H1 (cell line): ENCODE data around the gene CACNA1A. TPM values are rescaled to one million over a fixed set of nuclear protein-coding genes. Genes with fewer than 3 reads are reported as not detected.

Experiments
- CTCF ChIA-PET: fragments of 300-600 bp; sonication (Branson Sonifier 250); formaldehyde crosslinking; loops from one replicate; lab custom pipeline; 2021; ENCODE audit not compliant: partially characterized antibody; lab: Charles Lee
- POLR2A ChIA-PET: fragments of 300-600 bp; sonication (Branson Sonifier 250); formaldehyde crosslinking; loops from one replicate; lab custom pipeline; 2021; ENCODE audit warnings: inconsistent platforms; ENCODE audit not compliant: partially characterized antibody; lab: Charles Lee
- DNase-seq, 2 experiments: peaks; one replicate each; pipeline versions ENCODE4 v3.0.0 to v3.0.0-alpha.2; 2010 to 2022; ENCODE audit warnings: low spot score in 2 of 2, low read depth in 1 of 2, mixed read lengths in 1 of 2
- FAIRE-seq: peaks from 2 replicates; lab custom pipeline; 2011; peaks lifted over from hg19 to GRCh38; lab: Jason Lieb, UNC
- H2AFZ ChIP-seq: 2 replicates; pipeline ENCODE4 v1.8.1; 2012; ENCODE audit warnings: low read length, inconsistent platforms
- H2AK5ac ChIP-seq: 2 replicates; pipeline ENCODE4 v1.6.1; 2013; ENCODE audit warnings: low read depth, low read length
- H2BK120ac ChIP-seq: replicated peaks from 2 replicates; pipeline ENCODE3; 2013; ENCODE audit warnings: low read depth, low read length, inconsistent platforms
- H2BK12ac ChIP-seq: 2 replicates; pipeline ENCODE4 v1.6.1; 2013; ENCODE audit warnings: low read depth, low read length
- H2BK15ac ChIP-seq: 2 replicates; pipeline ENCODE4 v1.6.1; 2013; ENCODE audit warnings: low read length
- H2BK20ac ChIP-seq: 2 replicates; pipeline ENCODE4 v1.6.1; 2013; ENCODE audit warnings: low read length
- H2BK5ac ChIP-seq: 2 replicates; pipeline ENCODE4 v1.6.1; 2013; ENCODE audit warnings: low read depth, low read length
- H3K14ac ChIP-seq: 2 replicates; pipeline ENCODE4 v1.6.1; 2013; ENCODE audit warnings: inconsistent platforms; ENCODE audit not compliant: insufficient read length
- H3K18ac ChIP-seq: 2 replicates; pipeline ENCODE4 v1.6.1; 2013; ENCODE audit warnings: low read length; ENCODE audit errors: extremely low read depth
- H3K23ac ChIP-seq: 2 replicates; pipeline ENCODE4 v1.6.1; 2013; ENCODE audit warnings: inconsistent platforms; ENCODE audit not compliant: insufficient read length
- H3K23me2 ChIP-seq: 2 replicates; pipeline ENCODE4 v1.6.1; 2013; ENCODE audit warnings: low read depth, low read length
- H3K27ac ChIP-seq: 2 replicates; pipeline ENCODE4 v1.6.1; 2011; ENCODE audit warnings: low read depth, low read length, inconsistent platforms
- H3K27me3 ChIP-seq, 4 experiments: replicated peaks in 1 of 4; 1 replicate in 1 of 4; 2 replicates in 3 of 4; pipeline versions ENCODE4 v1.6.1 to v1.8.1; 2011 to 2013; ENCODE audit warnings: low read length in 3 of 4, mild to moderate bottlenecking in 3 of 4, inconsistent platforms in 2 of 4, mixed read lengths in 2 of 4, moderate library complexity in 1 of 4; ENCODE audit not compliant: control insufficient read depth in 3 of 4, insufficient read depth in 3 of 4; ENCODE audit errors: extremely low read depth in 1 of 4
- H3K36me3 ChIP-seq, 4 experiments: 2 replicates each; pipeline versions ENCODE4 v1.6.1 to v1.8.1; 2011 to 2013; ENCODE audit warnings: mild to moderate bottlenecking in 4 of 4, low read length in 3 of 4, moderate library complexity in 2 of 4, control low read depth in 1 of 4, inconsistent platforms in 1 of 4; ENCODE audit not compliant: insufficient read depth in 4 of 4, control insufficient read depth in 2 of 4
- H3K4ac ChIP-seq: replicated peaks from 2 replicates; pipeline ENCODE3; 2013; ENCODE audit warnings: low read length, low read depth, mixed read lengths, inconsistent platforms; ENCODE audit not compliant: insufficient read length
- H3K4me1 ChIP-seq, 4 experiments: replicated peaks in 1 of 4; 1 replicate in 1 of 4; 2 replicates in 3 of 4; pipeline versions ENCODE4 v1.6.1 to v1.8.1; 2011 to 2013; ENCODE audit warnings: low read length in 3 of 4, inconsistent platforms in 2 of 4, mixed read lengths in 1 of 4; ENCODE audit not compliant: insufficient read depth in 4 of 4, control insufficient read depth in 3 of 4
- H3K4me2 ChIP-seq, 2 experiments: 2 replicates each; pipeline versions ENCODE4 v1.6.1 to v1.8.1; 2011 to 2013; ENCODE audit warnings: low read depth in 2 of 2, low read length in 2 of 2, control low read depth in 1 of 2, inconsistent platforms in 1 of 2, mild to moderate bottlenecking in 1 of 2; ENCODE audit not compliant: insufficient read depth in 1 of 2
- H3K4me3 ChIP-seq, 4 experiments: fragments of 200-600, 300-600 bp in 1 of 4; sonication (generic), shearing (Covaris generic), sonication (Bioruptor Twin) in 1 of 4; 2 replicates each; pipeline versions ENCODE4 v1.5.1 to v1.8.1; 2011 to 2016; ENCODE audit warnings: low read length in 4 of 4, low read depth in 3 of 4, control low read depth in 2 of 4, inconsistent platforms in 2 of 4, mild to moderate bottlenecking in 2 of 4, mixed read lengths in 1 of 4, moderate library complexity in 1 of 4; ENCODE audit not compliant: insufficient read depth in 2 of 4; ENCODE audit errors: extremely low read depth in 1 of 4
- H3K56ac ChIP-seq: replicated peaks from 2 replicates; pipeline ENCODE3; 2013; ENCODE audit warnings: low read depth, mild to moderate bottlenecking, mixed read lengths, low read length, inconsistent platforms; ENCODE audit not compliant: insufficient read length
- H3K79me1 ChIP-seq: 2 replicates; pipeline ENCODE4 v1.6.1; 2013; ENCODE audit warnings: low read depth, low read length, control low read depth
- H3K79me2 ChIP-seq, 2 experiments: 2 replicates each; pipeline versions ENCODE4 v1.6.1 to v1.8.1; 2012 to 2013; ENCODE audit warnings: low read length in 2 of 2, mild to moderate bottlenecking in 2 of 2, inconsistent platforms in 1 of 2; ENCODE audit not compliant: insufficient read depth in 2 of 2, control insufficient read depth in 1 of 2
- H3K9ac ChIP-seq, 4 experiments: replicated peaks in 1 of 4; 1 replicate in 1 of 4; 2 replicates in 3 of 4; pipeline versions ENCODE4 v1.6.1 to v1.8.1; 2011 to 2013; ENCODE audit warnings: low read depth in 3 of 4, low read length in 3 of 4, control low read depth in 2 of 4, mild to moderate bottlenecking in 2 of 4, moderate library complexity in 2 of 4, inconsistent platforms in 1 of 4; ENCODE audit errors: extremely low read depth in 1 of 4
- H3K9me3 ChIP-seq, 2 experiments: 2 replicates each; pipeline versions ENCODE4 v1.6.1 to v1.8.1; 2012 to 2013; ENCODE audit warnings: mild to moderate bottlenecking in 2 of 2, moderate library complexity in 2 of 2, control low read depth in 1 of 2, inconsistent platforms in 1 of 2, low read depth in 1 of 2, low read length in 1 of 2, mixed read lengths in 1 of 2; ENCODE audit not compliant: insufficient read depth in 2 of 2
- H4K20me1 ChIP-seq, 2 experiments: replicated peaks in 1 of 2; 2 replicates each; pipeline versions ENCODE3 to v1.8.1; 2011 to 2013; ENCODE audit warnings: inconsistent platforms in 2 of 2, low read length in 2 of 2, mild to moderate bottlenecking in 1 of 2; ENCODE audit not compliant: insufficient read depth in 2 of 2, control insufficient read depth in 1 of 2
- H4K5ac ChIP-seq: 2 replicates; pipeline ENCODE4 v1.6.1; 2013; ENCODE audit warnings: low read length, low read depth, mixed read lengths, inconsistent platforms; ENCODE audit not compliant: insufficient read length
- H4K8ac ChIP-seq: 2 replicates; pipeline ENCODE4 v1.8.0; 2013; ENCODE audit warnings: mild to moderate bottlenecking, moderate library complexity, low read length, inconsistent platforms; ENCODE audit not compliant: insufficient read depth; ENCODE audit errors: extremely low read depth
- H4K91ac ChIP-seq: replicated peaks from 2 replicates; pipeline ENCODE3; 2013; ENCODE audit warnings: low read length, mixed read lengths, inconsistent platforms; ENCODE audit not compliant: insufficient read length
- BCL11A ChIP-seq, 2 experiments: IDR thresholded peaks; one replicate each; pipeline ENCODE4 v1.6.1; 2011; ENCODE audit warnings: low read depth in 2 of 2, low read length in 2 of 2, mild to moderate bottlenecking in 2 of 2
- CHD2 ChIP-seq: IDR thresholded peaks from 2 replicates; pipeline ENCODE4 v1.6.1; 2012; ENCODE audit warnings: low read length, improper control_type of control experiment
- EZH2 ChIP-seq: fragments of 200-600 bp; sonication (generic); IDR thresholded peaks from 2 replicates; pipeline ENCODE4 v1.7.1; 2012; ENCODE audit warnings: low read depth, mild to moderate bottlenecking, moderate library complexity, low read length, inconsistent platforms; ENCODE audit not compliant: severe bottlenecking
- GTF2F1 ChIP-seq: IDR thresholded peaks from 2 replicates; pipeline ENCODE4 v1.6.1; 2012; ENCODE audit warnings: low read depth, low read length, improper control_type of control experiment, borderline replicate concordance
- POU5F1 ChIP-seq: IDR thresholded peaks from 2 replicates; pipeline ENCODE4 v1.6.1; 2011; ENCODE audit warnings: low read depth, mild to moderate bottlenecking, low read length, moderate library complexity
- SAP30 ChIP-seq: fragments of 300-600 bp; sonication (generic); IDR thresholded peaks from 2 replicates; pipeline ENCODE4 v1.7.1; 2012; ENCODE audit warnings: low read length, moderate library complexity, mild to moderate bottlenecking, inconsistent platforms; ENCODE audit not compliant: insufficient read depth, insufficient replicate concordance
- SP4 ChIP-seq: IDR thresholded peaks from 2 replicates; pipeline ENCODE4 v1.6.1; 2012; ENCODE audit warnings: low read length, inconsistent platforms
- SUZ12 ChIP-seq: fragments of 200-600 bp; sonication (generic); IDR thresholded peaks from 2 replicates; pipeline ENCODE4 v1.6.1; 2012; ENCODE audit warnings: mild to moderate bottlenecking, inconsistent platforms, low read length, moderate library complexity, mixed read lengths
- TBP ChIP-seq: IDR thresholded peaks from 2 replicates; pipeline ENCODE4 v1.6.1; 2011; ENCODE audit warnings: low read depth, low read length, improper control_type of control experiment
- YY1 ChIP-seq: IDR thresholded peaks from 2 replicates; pipeline ENCODE4 v1.6.1; 2011; ENCODE audit warnings: low read depth, mild to moderate bottlenecking, low read length
- WGBS, 2 experiments: shearing (Covaris generic) in 1 of 2; methylation state at CpG; one replicate each; pipeline versions ENCODE4 v1.1.6 to v1.1.7; 2013 to 2015; ENCODE audit warnings: low lambda C conversion rate in 2 of 2, mixed read lengths in 2 of 2, inconsistent platforms in 1 of 2, low coverage in 1 of 2, missing lambda C conversion rate in 1 of 2; ENCODE audit not compliant: insufficient replicate concordance in 2 of 2, insufficient coverage in 1 of 2, insufficient read length in 1 of 2; ENCODE audit errors: extremely low coverage in 1 of 2, missing lambda C conversion rate in 1 of 2; 5-methylcytosine and 5-hydroxymethylcytosine counted together
- polyA plus RNA-seq, 7 experiments: library from polyadenylated mRNA; depleted of rRNA in 3 of 7; stranded (reverse) in 5 of 7; unstranded in 2 of 7; fragments of >200 nt in 5 of 7; fragments of 200-250 nt in 2 of 7; gene quantifications; 1 replicate in 5 of 7; 2 replicates in 1 of 7; 4 replicates in 1 of 7; pipeline versions ENCODE4 v1.2.1 to v1.2.3, GENCODE V29; 2011 to 2013; ENCODE audit warnings: missing spikeins in 2 of 7, mixed read lengths in 2 of 7
- total RNA-seq: library from RNA; stranded (reverse); fragmentation: NEBNext Ultra II Directional; extraction: Animal tissue kit (Norgen Biotek cat#: 25700); gene quantifications from 2 replicates; pipeline ENCODE4 v1.2.1, GENCODE V29; 2021
- TF ChIP-seq, protein P1 (sequence below): IDR thresholded peaks from 2 replicates; pipeline ENCODE4 v1.6.1; 2011; ENCODE audit warnings: low read depth, mild to moderate bottlenecking, low read length; ENCODE audit not compliant: insufficient read depth

The CACNA1A gene
- total and polyA plus RNA-seq, 2 of the 8 experiments (the other 6 are each of a cell fraction or from before 2014, with no cell fraction given): 10.7 to 25.3 TPM

DNA sequence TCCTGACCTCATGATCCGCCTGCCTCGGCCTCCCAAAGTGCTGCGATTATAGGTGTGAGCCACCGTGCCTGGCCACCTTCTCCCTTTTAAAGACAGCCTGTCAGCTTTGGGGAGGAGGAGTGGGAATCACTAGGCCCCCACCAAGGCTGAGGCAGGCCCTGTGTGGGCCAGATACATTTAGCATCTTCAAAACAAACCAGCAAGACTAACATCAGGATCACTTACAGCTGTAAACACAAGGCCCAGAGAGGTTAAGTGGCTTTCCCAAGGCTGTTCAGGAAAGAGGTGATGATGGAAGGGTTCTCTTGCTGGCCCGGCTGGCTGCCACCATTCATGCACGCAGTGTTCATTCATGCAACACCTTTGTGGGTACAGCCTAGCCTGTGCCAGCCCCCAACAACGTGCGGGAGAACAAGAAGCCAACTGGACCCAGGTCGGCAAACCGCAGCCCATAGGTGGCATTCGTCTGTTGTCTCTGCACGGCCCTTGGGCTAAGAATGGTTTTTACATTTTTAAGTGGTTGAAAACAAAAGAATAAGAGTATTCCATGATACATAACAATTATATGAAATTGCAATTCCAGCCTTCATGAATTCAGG, 333.0 kb downstream of the CACNA1A start:
- no peak overlapping the region for H4K8ac ChIP-seq
- no peak overlapping the region for H3K56ac ChIP-seq
- no peak overlapping the region for H4K5ac ChIP-seq
- H3K27me3 ChIP-seq: no peaks in the 10 kb centered on the region
- no peak overlapping the region for H2AFZ ChIP-seq
- no peak overlapping the region for H3K18ac ChIP-seq
- no peaks in the 10 kb centered on the region for H3K79me2 ChIP-seq
- no peak overlapping the region for H2BK15ac ChIP-seq
- H3K4me1 ChIP-seq: peaks cover 0 to 5% (median 1%) of the 10 kb centered on the region in 4 experiments; a peak in 3 of 7 replicates
- no peaks in the 10 kb centered on the region for H3K79me1 ChIP-seq
- H3K27ac ChIP-seq: no peak overlapping the region
- no peak overlapping the region for H3K14ac ChIP-seq
- no peak overlapping the region for H2BK12ac ChIP-seq
- FAIRE-seq (no peak), DNase-seq (no peak)
- CTCF ChIA-PET: interaction anchor here (0.5 to 1.6 kb wide), 4 partner anchors 9 to 22 kb away, joined by 3 to 6 read pairs (median 4); no protein-coding TSS in a partner anchor
- H2AK5ac ChIP-seq: 0 out of 2 replicates have a peak overlapping the region, but pooled peaks have one; percentile 39
- no peak overlapping the region for H2BK5ac ChIP-seq
- H2BK120ac ChIP-seq: no peak overlapping the region
- 90% methylated on average over 12 of the region's 12 CpGs; no CpG with 5 or more reads in 1 of the 2 experiments for whole genome bisulfite sequencing, 2 experiments
- no peak overlapping the region for H3K9ac ChIP-seq
- H3K23me2 ChIP-seq: no peaks in the 10 kb centered on the region
- no peak overlapping the region for H2BK20ac ChIP-seq
- H3K4me3 ChIP-seq: no peak overlapping the region
- no peak overlapping the region for H4K91ac ChIP-seq
- H3K9me3 ChIP-seq: no peaks in the 10 kb centered on the region
- POLR2A ChIA-PET: interaction anchor here (0.8 to 5.5 kb wide), 6 partner anchors 9 to 53 kb away, joined by 3 to 41 read pairs (median 6); no protein-coding TSS in a partner anchor
- H3K36me3 ChIP-seq: no peaks in the 10 kb centered on the region
- H3K23ac ChIP-seq: no peak overlapping the region
- no peaks in the 10 kb centered on the region for H4K20me1 ChIP-seq
- H3K4me2 ChIP-seq: no peak overlapping the region
- no peak overlapping the region for H3K4ac ChIP-seq
- TF ChIP-seq, protein P1, sequence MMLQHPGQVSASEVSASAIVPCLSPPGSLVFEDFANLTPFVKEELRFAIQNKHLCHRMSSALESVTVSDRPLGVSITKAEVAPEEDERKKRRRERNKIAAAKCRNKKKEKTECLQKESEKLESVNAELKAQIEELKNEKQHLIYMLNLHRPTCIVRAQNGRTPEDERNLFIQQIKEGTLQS: no peak
- no peak for TF ChIP-seq GTF2F1
- no peak for TF ChIP-seq CHD2
- TF ChIP-seq TBP: no peak
- TF ChIP-seq SP4: no peak
- TF ChIP-seq SAP30: no peak
- TF ChIP-seq YY1: no peak
- no peak for TF ChIP-seq EZH2
- TF ChIP-seq POU5F1: no peak
- TF ChIP-seq SUZ12: no peak
- TF ChIP-seq BCL11A (IDR thresholded peaks at IDR 0.05; ENCODE audit: low read depth in 2 of 2, low read length in 2 of 2): no peak
